Stomach (tissue), 9 donors: Measurements from ENCODE around the gene PRKRIP1. TPM values are rescaled to one million over a fixed set of nuclear protein-coding genes. Genes with fewer than 3 reads are reported as not detected.
"Not testable (repeated sequence)": the region's sequence is repeated elsewhere in the genome, so short reads cannot be mapped to it uniquely, and the experiment has no call there.

Experiments
- DNase-seq, 2 donors: peaks; one replicate each; pipeline versions ENCODE4 v3.0.0 to v3.0.0-alpha.2; 2013 to 2019
- H3K27ac ChIP-seq, 5 donors: fragments of 200-600 bp in 4 of 5; sonication (generic) in 4 of 5; one replicate each; pipeline ENCODE4 v1.5.1; 2013 to 2019; ENCODE audit warnings: mild to moderate bottlenecking in 1 of 5, moderate library complexity in 1 of 5
- H3K27me3 ChIP-seq, 3 donors: fragments of 200-600 bp; sonication (generic); one replicate each; pipeline ENCODE4 v1.5.1; 2017 to 2019; ENCODE audit warnings: mixed run types in 1 of 3
- H3K36me3 ChIP-seq, 4 donors: fragments of 200-600 bp; sonication (generic); 1 replicate in 3 of 4; 2 replicates in 1 of 4; pipeline ENCODE4 v1.5.1; 2016 to 2019
- H3K4me1 ChIP-seq, 4 donors: fragments of 200-600 bp; sonication (generic); one replicate each; pipeline ENCODE4 v1.5.1; 2016 to 2019
- H3K4me3 ChIP-seq, 4 donors: fragments of 200-600 bp; sonication (generic) in 3 of 4; one replicate each; pipeline ENCODE4 v1.5.1; 2016 to 2019; ENCODE audit warnings: mild to moderate bottlenecking in 1 of 4
- H3K9me3 ChIP-seq, 4 donors: fragments of 200-600 bp; sonication (generic); one replicate each; pipeline ENCODE4 v1.5.1; 2016 to 2019
- EP300 ChIP-seq: sonication (generic); formaldehyde crosslinking; IDR thresholded peaks from one replicate; pipeline ENCODE4 v1.6.1; 2017; ENCODE audit warnings: antibody characterized with exemption
- POLR2A ChIP-seq, 4 donors: fragments of 450-650 bp; IDR thresholded peaks; one replicate each; pipeline ENCODE4 v1.6.1; 2016; ENCODE audit warnings: antibody characterized with exemption in 4 of 4, control low read depth in 2 of 4, mild to moderate bottlenecking in 1 of 4, moderate library complexity in 1 of 4
- POLR2AphosphoS5 ChIP-seq, 3 donors: sonication (generic); formaldehyde crosslinking; IDR thresholded peaks; one replicate each; pipeline ENCODE4 v1.6.1; 2016; ENCODE audit warnings: antibody characterized with exemption in 3 of 3
- WGBS, 5 donors: extraction: QIAGEN DNeasy Blood & Tissue Kit in 3 of 5; methylation state at CpG; one replicate each; pipeline versions ENCODE4 v1.1.5 to v1.1.7; 2013 to 2018; 5-methylcytosine and 5-hydroxymethylcytosine counted together
- intact Hi-C: fragments of 100-400 bp; cut with DNase I; formaldehyde crosslinking; loops from one replicate; pipeline ENCODE4 v1.15.1; 2023; ENCODE audit warnings: low total_unique reads
- polyA plus RNA-seq, 3 donors: library from polyadenylated mRNA; stranded (reverse); fragments of 200-250 nt; gene quantifications; one replicate each; pipeline ENCODE4 v1.2.3, GENCODE V29; 2013
- total RNA-seq, 5 donors: library from RNA; depleted of rRNA; stranded (reverse); fragments of >200 nt; gene quantifications; one replicate each; pipeline versions ENCODE4 v1.1.0 to v1.2.3, GENCODE V29; 2014 to 2016
- TF ChIP-seq, protein P1 (sequence below), 7 experiments: fragments of 450-650 bp in 4 of 7; fragments of 200-600 bp in 3 of 7; sonication (generic) in 3 of 7; IDR thresholded peaks; one replicate each; pipeline ENCODE4 v1.5.1; 2016 to 2019; ENCODE audit warnings: antibody characterized with exemption in 7 of 7, control low read depth in 2 of 7, mild to moderate bottlenecking in 1 of 7
- donor health status: healthy with polysubstance abuse.
- donor health status: Bipolar disorder and iron deficiency.
- donor health status: healthy.

Gene PRKRIP1
- total and polyA plus RNA-seq, 8 donors = 23.5 to 92.7 (median 30.0) TPM

DNA sequence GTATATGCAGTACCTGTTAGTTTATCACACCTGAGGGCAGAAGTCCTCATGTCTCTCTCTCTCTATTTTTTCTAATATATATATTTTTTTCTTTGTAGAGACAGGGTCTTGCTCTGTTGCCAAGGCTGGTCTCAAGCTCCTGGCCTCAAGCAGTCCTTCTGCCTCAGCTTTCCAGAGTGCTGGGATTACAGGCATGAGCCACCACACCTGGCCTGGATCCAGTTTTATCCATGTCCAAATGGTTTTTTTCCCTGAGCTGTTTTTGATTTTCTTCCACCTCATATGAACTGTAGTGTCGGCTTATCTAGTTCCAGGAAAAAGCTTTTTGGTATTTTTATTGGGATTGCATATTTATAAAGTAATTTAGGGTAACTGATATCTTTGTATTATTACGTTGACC, 23.4 kb upstream of the PRKRIP1 start:
- DNase-seq, H3K4me3 ChIP-seq, H3K9me3 ChIP-seq, H3K27ac ChIP-seq, intact Hi-C loops, H3K27me3 ChIP-seq, H3K4me1 ChIP-seq: not testable (repeated sequence)
- WGBS, 5 donors = 38 to 64% (median 62%) methylated on average over 2 of the region's 2 CpGs
- H3K36me3 ChIP-seq = peaks cover 11 to 33% (median 32%) of the 10 kb centered on the region in 4 donors

GRCh38 chr7:102376964-102377466, 19.1 kb upstream of the PRKRIP1 start:
- TF ChIP-seq, protein P1, sequence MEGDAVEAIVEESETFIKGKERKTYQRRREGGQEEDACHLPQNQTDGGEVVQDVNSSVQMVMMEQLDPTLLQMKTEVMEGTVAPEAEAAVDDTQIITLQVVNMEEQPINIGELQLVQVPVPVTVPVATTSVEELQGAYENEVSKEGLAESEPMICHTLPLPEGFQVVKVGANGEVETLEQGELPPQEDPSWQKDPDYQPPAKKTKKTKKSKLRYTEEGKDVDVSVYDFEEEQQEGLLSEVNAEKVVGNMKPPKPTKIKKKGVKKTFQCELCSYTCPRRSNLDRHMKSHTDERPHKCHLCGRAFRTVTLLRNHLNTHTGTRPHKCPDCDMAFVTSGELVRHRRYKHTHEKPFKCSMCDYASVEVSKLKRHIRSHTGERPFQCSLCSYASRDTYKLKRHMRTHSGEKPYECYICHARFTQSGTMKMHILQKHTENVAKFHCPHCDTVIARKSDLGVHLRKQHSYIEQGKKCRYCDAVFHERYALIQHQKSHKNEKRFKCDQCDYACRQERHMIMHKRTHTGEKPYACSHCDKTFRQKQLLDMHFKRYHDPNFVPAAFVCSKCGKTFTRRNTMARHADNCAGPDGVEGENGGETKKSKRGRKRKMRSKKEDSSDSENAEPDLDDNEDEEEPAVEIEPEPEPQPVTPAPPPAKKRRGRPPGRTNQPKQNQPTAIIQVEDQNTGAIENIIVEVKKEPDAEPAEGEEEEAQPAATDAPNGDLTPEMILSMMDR (IDR thresholded peaks at IDR 0.05) = no peak
- TF ChIP-seq POLR2A (IDR thresholded peaks at IDR 0.05) (no peak), POLR2AphosphoS5 (IDR thresholded peaks at IDR 0.05) (no peak), EP300 (no peak)
- Histone ChIP-seq H3K36me3 (peaks cover 27 to 65% (median 63%) of the 10 kb centered on the region in 4 donors), H3K27me3 (no peaks in the 10 kb centered on the region), H3K27ac (no peak overlapping the region), H3K9me3 (no peaks in the 10 kb centered on the region), H3K4me3 (no peak overlapping the region), H3K4me1 (no peaks in the 10 kb centered on the region)
- 73 to 88% (median 78%) methylated on average over 6 of the region's 6 CpGs for WGBS, 5 donors
- DNase-seq = no peak
- intact Hi-C loops = no loop called here

GRCh38 chr7:102380837-102381236, 15.3 kb upstream of the PRKRIP1 start:
- H3K4me3 ChIP-seq, H3K27ac ChIP-seq, DNase-seq, H3K27me3 ChIP-seq, intact Hi-C loops, H3K9me3 ChIP-seq: not testable (repeated sequence)
- Histone ChIP-seq H3K36me3 (peaks cover 27 to 79% (median 73%) of the 10 kb centered on the region in 4 donors), H3K4me1 (peaks cover 0 to 20% (median 4%) of the 10 kb centered on the region in 4 donors)
- 80 to 87% (median 82%) methylated on average over 8 of the region's 8 CpGs for WGBS, 5 donors

DNA sequence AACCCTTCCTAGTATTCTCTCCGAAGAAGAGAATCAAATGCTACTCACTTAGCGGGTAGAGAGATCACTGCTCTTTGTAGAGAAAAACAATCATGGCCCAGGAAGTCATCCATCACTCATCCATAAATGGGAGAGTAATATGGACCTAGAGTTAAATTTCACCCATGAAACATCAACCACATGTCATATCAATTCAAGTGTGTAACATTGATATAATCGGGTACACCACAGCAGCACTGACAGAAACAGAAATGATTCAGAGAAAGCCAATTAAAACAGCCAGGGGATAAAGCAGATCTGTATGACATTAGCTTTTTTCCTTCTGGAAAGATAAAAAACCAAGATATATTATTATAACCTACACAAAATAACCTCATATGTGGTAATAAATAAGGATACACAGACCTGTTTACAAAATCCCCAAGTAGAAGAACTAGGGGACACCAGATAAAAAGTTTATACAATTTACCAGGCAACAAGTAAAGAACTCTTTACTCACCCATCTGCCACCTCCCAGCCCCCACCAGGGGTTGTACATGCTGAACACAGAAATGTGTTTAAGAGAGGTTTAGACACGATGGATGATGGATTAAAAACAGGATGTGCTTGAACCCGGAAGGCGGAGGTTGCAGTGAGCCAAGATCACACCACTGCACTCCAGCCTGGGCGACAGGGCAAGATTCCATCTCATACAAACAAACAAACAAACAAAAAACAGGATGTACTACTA, 14.3 kb upstream of the PRKRIP1 start:
- H3K36me3 ChIP-seq = peaks cover 23 to 75% (median 71%) of the 10 kb centered on the region in 4 donors
- H3K27me3 ChIP-seq, H3K4me3 ChIP-seq, DNase-seq, H3K9me3 ChIP-seq, intact Hi-C loops, H3K27ac ChIP-seq: not testable (repeated sequence)
- H3K4me1 ChIP-seq = peaks cover 0 to 20% (median 4%) of the 10 kb centered on the region in 4 donors
- 63 to 80% (median 74%) methylated on average over 6 to 7 of the region's 7 CpGs for WGBS, 5 donors

- Histone ChIP-seq H3K27ac (no peak overlapping the region), H3K36me3 (peaks cover 0 to 58% (median 48%) of the 10 kb centered on the region in 4 donors), H3K4me3 (no peak overlapping the region), H3K27me3 (no peaks in the 10 kb centered on the region), H3K9me3 (no peaks in the 10 kb centered on the region), H3K4me1 (peaks cover 3 to 26% (median 4%) of the 10 kb centered on the region in 4 donors)
- TF ChIP-seq POLR2A (IDR thresholded peaks at IDR 0.05) = no peak
- TF ChIP-seq, protein P1 (IDR thresholded peaks at IDR 0.05) = no peak
- no peak for TF ChIP-seq POLR2AphosphoS5 (IDR thresholded peaks at IDR 0.05)
- TF ChIP-seq EP300 = no peak
- intact Hi-C loops = no loop called here
- 91 to 99% (median 95%) methylated on average over 6 of the region's 6 CpGs for WGBS, 5 donors
- DNase-seq = no peak
These were observed 9.1 kb upstream of the PRKRIP1 start for GRCh38 chr7:102387064-102387463.

DNA sequence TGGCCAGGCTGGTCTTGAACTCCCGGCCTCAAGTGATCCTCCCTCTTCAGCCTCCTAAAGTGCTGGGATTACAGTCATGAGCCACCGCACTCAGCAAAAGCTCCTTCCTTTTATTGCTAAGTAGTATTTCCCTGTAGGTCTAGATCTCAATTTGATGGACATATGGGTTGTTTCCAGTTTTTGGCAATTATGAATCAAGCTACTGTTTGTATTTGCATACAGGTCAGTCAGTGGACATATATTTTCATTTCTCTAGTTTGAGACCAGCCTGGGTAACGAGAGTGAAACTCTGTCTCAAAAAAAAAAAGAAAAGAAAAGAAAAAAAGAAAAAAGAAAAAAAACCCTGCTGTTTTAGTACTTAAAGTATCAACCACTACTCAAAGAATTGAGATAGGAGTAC, 6.4 kb upstream of the PRKRIP1 start:
- Histone ChIP-seq H3K4me1 (peaks cover 3 to 15% (median 4%) of the 10 kb centered on the region in 4 donors), H3K4me3 (no peak overlapping the region), H3K27me3 (no peaks in the 10 kb centered on the region), H3K9me3 (no peaks in the 10 kb centered on the region), H3K36me3 (peaks cover 0 to 50% (median 47%) of the 10 kb centered on the region in 4 donors), H3K27ac (no peak overlapping the region)
- TF ChIP-seq EP300 = no peak
- TF ChIP-seq, protein P1 (IDR thresholded peaks at IDR 0.05) = no peak
- no peak for TF ChIP-seq POLR2AphosphoS5 (IDR thresholded peaks at IDR 0.05)
- no peak for TF ChIP-seq POLR2A (IDR thresholded peaks at IDR 0.05)
- no peak for DNase-seq
- intact Hi-C loops = loop anchor here (5.0 kb wide), 1 partner anchor 108 kb away; no protein-coding TSS in a partner anchor
- 78 to 84% (median 79%) methylated on average over 3 of the region's 3 CpGs for WGBS, 5 donors
